Mammary epithelial cell (primary cell): ENCODE measurements around the gene UBC.

ENCODE experiments used
- CTCF ChIP-seq, 2 donors: IDR thresholded peaks in 1 of 2; conservative IDR thresholded peaks in 1 of 2; 2 replicates each; pipeline ENCODE4 v1.5.1; 2011 to 2012; ENCODE audit warnings: inconsistent platforms in 2 of 2, low read length in 2 of 2, mild to moderate bottlenecking in 2 of 2, control low read depth in 1 of 2, low read depth in 1 of 2; ENCODE audit not compliant: insufficient read depth in 1 of 2; ENCODE audit errors: extremely low read depth in 1 of 2
- EZH2 ChIP-seq: IDR thresholded peaks from 2 replicates; pipeline ENCODE4 v1.6.1; 2012; ENCODE audit warnings: low read length, inconsistent platforms, borderline replicate concordance

- TF ChIP-seq CTCF (conservative IDR thresholded peaks at IDR 0.05 in 1 of 2, IDR thresholded peaks at IDR 0.05 in 1 of 2; ENCODE audit: extremely low read depth in 1 of 2, insufficient read depth in 1 of 2, low read depth in 1 of 2, low read length in 2 of 2), result no peak
- TF ChIP-seq EZH2, result no peak
These were observed 48.7 kb downstream of the UBC start for GRCh38 chr12:124865728-124866127.
